Left lung (tissue), 10 donors: ENCODE measurements around the gene ATOH8. TPM values are rescaled to one million over a fixed set of nuclear protein-coding genes. Genes with fewer than 3 reads are reported as not detected.

ENCODE experiments used
- ATAC-seq: fragments of 200-7000 bp; cut with Tn5 transposase; one replicate; pipeline ENCODE4 v1.9.1; 2020; ENCODE audit warnings: moderate library complexity
- DNase-seq, 4 donors: peaks; one replicate each; pipeline ENCODE4 v3.0.0-alpha.2; 2013 to 2020
- H3K27ac ChIP-seq, 2 donors: fragments of 200-600 bp; sonication (generic) in 1 of 2; one replicate each; pipeline versions ENCODE4 v1.5.0 to v1.8.0; 2020 to 2021
- H3K27me3 ChIP-seq, 2 donors: fragments of 200-600 bp; sonication (generic) in 1 of 2; one replicate each; pipeline versions ENCODE4 v1.5.0 to v1.8.0; 2020 to 2021
- H3K36me3 ChIP-seq, 2 donors: fragments of 200-600 bp; sonication (generic) in 1 of 2; one replicate each; pipeline versions ENCODE4 v1.5.0 to v1.8.0; 2020 to 2021
- H3K4me1 ChIP-seq, 2 donors: fragments of 200-600 bp; one replicate each; pipeline ENCODE4 v1.8.0; 2021
- H3K4me3 ChIP-seq, 2 donors: fragments of 200-600 bp; sonication (generic) in 1 of 2; one replicate each; pipeline versions ENCODE4 v1.5.0 to v1.8.0; 2020 to 2021; ENCODE audit warnings: mild to moderate bottlenecking in 1 of 2
- H3K9me3 ChIP-seq, 2 donors: fragments of 200-600 bp; sonication (generic) in 1 of 2; one replicate each; pipeline versions ENCODE4 v1.5.0 to v1.8.0; 2020 to 2021
- intact Hi-C, 2 donors: fragments of 100-400 bp; cut with DNase I; formaldehyde crosslinking; loops; one replicate each; pipeline versions ENCODE4 v1.11.2 to v1.14.2; 2022
- polyA plus RNA-seq, 6 donors: library from polyadenylated mRNA; unstranded; fragments of 120-200 nt; gene quantifications; one replicate each; pipeline ENCODE4 v1.2.1, GENCODE V29; 2013; ENCODE audit not compliant: insufficient read length in 6 of 6
- total RNA-seq, 2 donors: library from RNA; stranded (reverse); fragmentation: NEBNext Ultra II Directional; extraction: Animal tissue kit (Norgen Biotek cat#: 25700); gene quantifications; one replicate each; pipeline ENCODE4 v1.2.1, GENCODE V29; 2021
- TF ChIP-seq, protein P1 (sequence below), 2 donors: fragments of 200-600 bp; sonication (generic) in 1 of 2; IDR thresholded peaks; one replicate each; pipeline versions ENCODE4 v1.5.0 to v1.8.0; 2021; ENCODE audit warnings: antibody characterized with exemption in 2 of 2
- donor health status: DM: no; HTN: yes; CAD: no.
- donor health status: DM: no; HTN: no; CAD: no.

ATOH8 gene
- total and polyA plus RNA-seq, 8 donors = 24.7 to 36.5 (median 34.3) TPM

DNA sequence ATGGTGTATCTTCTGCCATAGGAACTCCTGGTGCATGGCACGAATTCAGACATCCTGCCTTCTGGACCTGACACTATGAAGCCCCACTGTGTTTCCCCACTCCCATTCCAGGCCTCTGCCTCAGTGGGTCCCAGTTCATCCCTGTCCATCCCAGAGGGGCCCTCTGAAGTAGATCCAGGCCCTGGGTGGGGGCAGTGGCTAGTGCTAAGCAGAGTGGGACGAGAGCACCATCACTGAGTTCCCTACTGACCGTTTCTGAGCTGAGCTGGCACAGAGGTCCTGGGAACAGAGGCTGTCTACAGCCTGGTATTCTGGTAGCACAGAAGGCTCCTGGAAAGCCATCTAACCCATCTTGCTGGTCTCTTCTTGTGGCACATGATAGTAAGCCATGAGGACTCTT is 54.0 kb downstream of the ATOH8 start:
- Histone ChIP-seq H3K9me3 (no peaks in the 10 kb centered on the region), H3K36me3 (no peaks in the 10 kb centered on the region), H3K27ac (no peak overlapping the region), H3K4me1 (peaks cover 10 to 22% of the 10 kb centered on the region in 2 donors), H3K27me3 (no peaks in the 10 kb centered on the region), H3K4me3 (no peak overlapping the region)
- DNase-seq (no peak), ATAC-seq (no peak)
- TF ChIP-seq, protein P1, sequence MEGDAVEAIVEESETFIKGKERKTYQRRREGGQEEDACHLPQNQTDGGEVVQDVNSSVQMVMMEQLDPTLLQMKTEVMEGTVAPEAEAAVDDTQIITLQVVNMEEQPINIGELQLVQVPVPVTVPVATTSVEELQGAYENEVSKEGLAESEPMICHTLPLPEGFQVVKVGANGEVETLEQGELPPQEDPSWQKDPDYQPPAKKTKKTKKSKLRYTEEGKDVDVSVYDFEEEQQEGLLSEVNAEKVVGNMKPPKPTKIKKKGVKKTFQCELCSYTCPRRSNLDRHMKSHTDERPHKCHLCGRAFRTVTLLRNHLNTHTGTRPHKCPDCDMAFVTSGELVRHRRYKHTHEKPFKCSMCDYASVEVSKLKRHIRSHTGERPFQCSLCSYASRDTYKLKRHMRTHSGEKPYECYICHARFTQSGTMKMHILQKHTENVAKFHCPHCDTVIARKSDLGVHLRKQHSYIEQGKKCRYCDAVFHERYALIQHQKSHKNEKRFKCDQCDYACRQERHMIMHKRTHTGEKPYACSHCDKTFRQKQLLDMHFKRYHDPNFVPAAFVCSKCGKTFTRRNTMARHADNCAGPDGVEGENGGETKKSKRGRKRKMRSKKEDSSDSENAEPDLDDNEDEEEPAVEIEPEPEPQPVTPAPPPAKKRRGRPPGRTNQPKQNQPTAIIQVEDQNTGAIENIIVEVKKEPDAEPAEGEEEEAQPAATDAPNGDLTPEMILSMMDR (IDR thresholded peaks at IDR 0.05) = no peak
- intact Hi-C loops = loop anchor here in 1 of 2 donors (10.0 kb wide), 1 partner anchor 53 kb away; the partner anchor contains the start of gene ATOH8

DNA sequence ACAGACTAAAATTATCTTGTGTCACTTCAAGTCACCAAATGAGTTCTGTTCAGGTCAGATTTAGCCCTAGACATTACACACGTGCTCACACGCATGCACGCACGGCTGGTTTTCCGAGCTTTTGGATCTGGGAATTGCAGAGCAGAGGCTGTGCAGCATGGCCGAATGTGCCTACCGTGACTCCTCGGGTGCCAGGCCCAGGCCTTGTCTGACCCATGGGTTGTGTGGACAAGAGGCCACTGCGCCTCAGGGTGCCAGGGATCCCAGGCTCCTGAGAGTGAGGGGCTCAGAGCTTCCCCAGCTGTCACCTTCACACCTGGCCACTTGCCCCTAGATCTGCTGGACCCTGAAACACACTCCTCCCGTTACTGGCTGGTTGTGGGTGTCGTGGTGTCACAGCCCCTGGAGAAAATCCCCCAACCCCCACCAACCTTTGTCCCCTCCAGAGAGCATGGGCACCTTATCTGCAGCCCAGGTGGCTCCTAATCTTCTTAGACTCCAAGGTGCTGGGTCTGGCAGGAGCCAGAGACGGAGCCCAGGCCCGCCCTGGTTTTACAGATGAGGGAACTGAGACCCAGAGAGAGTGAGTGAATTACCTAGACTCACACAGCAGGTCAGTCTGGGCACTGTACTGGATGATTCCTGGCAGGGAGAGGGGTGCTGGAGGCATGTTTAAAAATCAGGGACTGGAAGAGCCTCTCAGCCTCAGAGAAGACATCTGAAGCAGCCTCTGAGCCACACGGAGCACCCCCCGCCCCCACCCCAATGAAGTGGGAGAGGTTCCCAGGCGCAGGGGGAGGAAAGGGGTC is 56.8 kb downstream of the ATOH8 start:
- Histone ChIP-seq H3K4me3 (no peak overlapping the region), H3K9me3 (no peaks in the 10 kb centered on the region), H3K4me1 (peaks cover 10 to 29% of the 10 kb centered on the region in 2 donors), H3K27me3 (no peaks in the 10 kb centered on the region), H3K27ac (peak overlapping the region; percentile 67 to 75), H3K36me3 (no peaks in the 10 kb centered on the region)
- TF ChIP-seq, protein P1 (IDR thresholded peaks at IDR 0.05) = no peak
- intact Hi-C loops = loop anchor here in 1 of 2 donors (5.0 kb wide), 2 partner anchors 78 to 168 kb away; no protein-coding TSS in a partner anchor
- ATAC-seq (peak; percentile 20), DNase-seq (no peak)

DNA sequence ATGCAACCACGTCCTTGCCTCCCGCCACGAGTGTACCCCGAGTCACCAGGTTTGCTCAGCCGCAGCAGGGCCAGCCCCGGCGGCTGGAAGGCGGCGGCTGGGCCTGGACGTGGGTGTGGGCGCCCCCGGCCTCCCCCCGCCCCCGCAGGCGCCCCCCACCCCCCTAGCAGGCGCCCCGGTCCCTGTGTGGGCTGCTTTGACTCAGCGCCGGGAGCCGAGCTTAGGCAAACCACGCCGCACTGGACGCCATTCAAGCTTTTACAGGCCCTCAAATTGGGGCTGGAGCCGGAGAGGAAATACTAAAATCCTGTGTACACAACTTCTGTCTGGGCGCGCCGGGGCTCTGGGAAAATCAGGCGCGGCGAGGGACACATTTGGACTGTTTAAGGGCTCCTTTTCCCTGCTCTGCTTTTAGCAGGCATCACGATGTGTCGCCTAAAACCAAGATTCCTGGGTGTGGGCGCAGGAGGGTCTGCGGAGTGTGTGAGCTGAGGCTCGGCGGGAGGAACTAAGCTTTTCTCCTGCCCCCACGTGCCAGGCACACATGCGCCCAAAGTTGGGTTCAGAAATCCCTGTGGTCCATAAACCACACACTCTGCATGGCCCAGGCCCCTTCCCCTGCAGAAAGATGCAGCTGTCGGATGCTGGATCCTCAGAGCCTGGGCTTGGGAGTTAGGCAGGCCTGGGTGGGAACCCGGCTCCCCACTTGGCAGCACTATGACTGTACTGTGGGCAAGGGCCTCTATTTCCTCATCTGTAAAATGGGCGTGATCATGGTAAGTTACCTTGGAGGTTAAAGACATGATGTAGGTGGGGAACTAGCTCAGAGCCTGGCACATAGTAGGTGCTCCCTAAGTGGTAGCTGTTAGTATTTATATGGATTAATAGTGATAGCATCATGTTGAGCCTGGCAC is 57.6 kb downstream of the ATOH8 start:
- H3K36me3 ChIP-seq = no peaks in the 10 kb centered on the region
- H3K4me1 ChIP-seq = peaks cover 10 to 28% of the 10 kb centered on the region in 2 donors
- no peaks in the 10 kb centered on the region for H3K27me3 ChIP-seq
- H3K9me3 ChIP-seq = no peaks in the 10 kb centered on the region
- intact Hi-C loops = loop anchor here in 1 of 2 donors (5.0 kb wide), 2 partner anchors 79 to 169 kb away; no protein-coding TSS in a partner anchor
- H3K4me3 ChIP-seq = no peak overlapping the region
- H3K27ac ChIP-seq = peak overlapping the region; percentile 67 to 75
- DNase-seq (peak in 2 of 4 donors; percentile 63 to 79), ATAC-seq (peak; percentile 63)
- TF ChIP-seq, protein P1 (IDR thresholded peaks at IDR 0.05) = no peak

DNA sequence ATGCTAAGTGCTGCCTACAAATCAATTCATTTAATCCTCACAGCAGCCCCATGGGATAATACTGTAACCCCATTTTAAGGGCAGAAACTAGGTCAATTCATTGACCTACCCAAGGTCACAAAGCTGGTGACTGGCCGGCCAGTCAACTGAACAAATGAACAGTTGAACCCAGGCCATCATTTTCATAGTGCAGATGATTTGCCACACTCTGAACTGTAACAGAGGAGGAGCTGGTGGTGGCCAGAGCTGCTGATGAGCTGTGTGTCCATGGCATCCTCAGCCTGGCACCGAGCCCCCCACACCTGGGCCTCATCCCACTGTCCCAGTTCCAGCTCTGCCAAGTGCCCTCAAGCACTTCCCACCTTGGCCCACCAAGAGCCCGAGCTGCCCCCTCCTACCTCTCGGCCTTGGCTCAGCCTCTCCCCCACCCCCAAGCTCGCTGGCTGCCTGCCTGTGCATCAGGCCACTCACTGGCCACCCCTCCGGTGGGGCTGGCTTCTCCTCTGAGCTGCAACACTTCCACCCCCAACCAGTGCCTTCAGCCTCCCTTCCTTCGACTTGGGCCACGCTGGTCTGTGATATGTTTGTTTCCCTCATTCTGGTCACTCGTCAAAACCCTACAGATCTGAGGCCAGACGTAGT is 58.4 kb downstream of the ATOH8 start:
- Histone ChIP-seq H3K4me3 (no peak overlapping the region), H3K27me3 (no peaks in the 10 kb centered on the region), H3K27ac (no peak overlapping the region), H3K4me1 (peaks cover 10 to 22% of the 10 kb centered on the region in 2 donors), H3K9me3 (no peaks in the 10 kb centered on the region), H3K36me3 (no peaks in the 10 kb centered on the region)
- TF ChIP-seq, protein P1 (IDR thresholded peaks at IDR 0.05) = no peak
- no peak for ATAC-seq
- intact Hi-C loops = loop anchor here in 1 of 2 donors (5.0 kb wide), 2 partner anchors 80 to 170 kb away; no protein-coding TSS in a partner anchor
- DNase-seq = peak in 1 of 4 donors; percentile 69
